Body of pancreas (tissue), 4 donors: Measurements from ENCODE around the gene NPAS2.

ENCODE experiments used
- CTCF ChIP-seq, 7 experiments: fragments of 450-650 bp in 4 of 7; fragments of 200-600 bp in 3 of 7; sonication (generic) in 3 of 7; IDR thresholded peaks; one replicate each; pipeline ENCODE4 v1.5.1; 2016 to 2019; ENCODE audit warnings: antibody characterized with exemption in 7 of 7
- POLR2A ChIP-seq, 3 donors: fragments of 450-650 bp; IDR thresholded peaks; one replicate each; pipeline ENCODE4 v1.6.1; 2016; ENCODE audit warnings: antibody characterized with exemption in 3 of 3, mild to moderate bottlenecking in 2 of 3

GRCh38 chr2:100998235-100998573 lies 178.3 kb downstream of the NPAS2 start:
- TF ChIP-seq CTCF (IDR thresholded peaks at IDR 0.05) (no peak), POLR2A (IDR thresholded peaks at IDR 0.05) (no peak)
